ENCODE data around the gene DYNLT5.
"Not testable (repeated sequence)": the region's sequence is repeated elsewhere in the genome, so short reads cannot be mapped to it uniquely, and the experiment has no call there.

DYNLT5 gene

GRCh38 chr1:66732407-66733166 is 19.7 kb upstream of the DYNLT5 start:
- H3K4me3 ChIP-seq (ENCODE audit: low read length), result no peak overlapping the region
- no peak for DNase-seq (ENCODE audit: low read depth)
- TF ChIP-seq, protein P1, sequence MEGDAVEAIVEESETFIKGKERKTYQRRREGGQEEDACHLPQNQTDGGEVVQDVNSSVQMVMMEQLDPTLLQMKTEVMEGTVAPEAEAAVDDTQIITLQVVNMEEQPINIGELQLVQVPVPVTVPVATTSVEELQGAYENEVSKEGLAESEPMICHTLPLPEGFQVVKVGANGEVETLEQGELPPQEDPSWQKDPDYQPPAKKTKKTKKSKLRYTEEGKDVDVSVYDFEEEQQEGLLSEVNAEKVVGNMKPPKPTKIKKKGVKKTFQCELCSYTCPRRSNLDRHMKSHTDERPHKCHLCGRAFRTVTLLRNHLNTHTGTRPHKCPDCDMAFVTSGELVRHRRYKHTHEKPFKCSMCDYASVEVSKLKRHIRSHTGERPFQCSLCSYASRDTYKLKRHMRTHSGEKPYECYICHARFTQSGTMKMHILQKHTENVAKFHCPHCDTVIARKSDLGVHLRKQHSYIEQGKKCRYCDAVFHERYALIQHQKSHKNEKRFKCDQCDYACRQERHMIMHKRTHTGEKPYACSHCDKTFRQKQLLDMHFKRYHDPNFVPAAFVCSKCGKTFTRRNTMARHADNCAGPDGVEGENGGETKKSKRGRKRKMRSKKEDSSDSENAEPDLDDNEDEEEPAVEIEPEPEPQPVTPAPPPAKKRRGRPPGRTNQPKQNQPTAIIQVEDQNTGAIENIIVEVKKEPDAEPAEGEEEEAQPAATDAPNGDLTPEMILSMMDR (conservative IDR thresholded peaks at IDR 0.05; ENCODE audit: low read depth, low read length), result no peak

DNA sequence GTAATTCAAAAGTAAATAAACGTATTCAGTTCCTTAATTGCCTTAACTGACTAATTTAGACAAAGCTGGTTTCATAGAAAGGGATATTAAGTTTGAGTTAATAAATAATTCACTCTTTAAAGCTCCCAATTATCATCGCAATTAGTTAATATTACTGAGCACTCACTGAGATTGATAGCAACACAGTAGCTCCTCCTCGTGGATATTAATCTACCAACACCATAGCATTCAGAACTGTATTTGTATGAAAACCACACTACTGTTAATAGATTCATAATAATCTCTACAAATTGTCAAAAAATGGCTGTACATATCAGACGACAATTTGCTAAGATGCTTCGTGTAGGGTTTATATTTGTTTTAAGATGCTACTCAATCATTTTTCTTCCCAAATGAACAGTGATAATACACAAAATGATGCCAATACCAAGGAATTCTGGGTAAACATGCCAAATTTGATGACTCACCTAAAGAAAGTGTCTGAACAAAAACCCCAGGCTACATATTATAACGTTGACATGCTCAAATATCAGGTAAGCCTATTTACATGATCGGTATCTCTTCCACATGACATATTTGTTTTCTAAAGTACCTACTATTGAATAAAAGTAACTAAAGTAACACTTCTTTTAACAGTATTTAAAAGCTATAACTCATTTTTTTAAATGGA is 18.8 kb upstream of the DYNLT5 start:
- TF ChIP-seq, protein P1 (conservative IDR thresholded peaks at IDR 0.05; ENCODE audit: low read depth, low read length), result no peak
- no peak for DNase-seq (ENCODE audit: low read depth)
- H3K4me3 ChIP-seq (ENCODE audit: low read length), result no peak overlapping the region

- DNase-seq (ENCODE audit: low read depth); H3K4me3 ChIP-seq (ENCODE audit: low read length): not testable (repeated sequence)
Observed at GRCh38 chr1:66734531-66734930, 17.7 kb upstream of the DYNLT5 start.

- H3K4me3 ChIP-seq (ENCODE audit: low read length), result no peak overlapping the region
- TF ChIP-seq, protein P1 (conservative IDR thresholded peaks at IDR 0.05; ENCODE audit: low read depth, low read length), result no peak
- no peak for DNase-seq (ENCODE audit: low read depth)
Observed at GRCh38 chr1:66737836-66738235, 14.4 kb upstream of the DYNLT5 start.

DNA sequence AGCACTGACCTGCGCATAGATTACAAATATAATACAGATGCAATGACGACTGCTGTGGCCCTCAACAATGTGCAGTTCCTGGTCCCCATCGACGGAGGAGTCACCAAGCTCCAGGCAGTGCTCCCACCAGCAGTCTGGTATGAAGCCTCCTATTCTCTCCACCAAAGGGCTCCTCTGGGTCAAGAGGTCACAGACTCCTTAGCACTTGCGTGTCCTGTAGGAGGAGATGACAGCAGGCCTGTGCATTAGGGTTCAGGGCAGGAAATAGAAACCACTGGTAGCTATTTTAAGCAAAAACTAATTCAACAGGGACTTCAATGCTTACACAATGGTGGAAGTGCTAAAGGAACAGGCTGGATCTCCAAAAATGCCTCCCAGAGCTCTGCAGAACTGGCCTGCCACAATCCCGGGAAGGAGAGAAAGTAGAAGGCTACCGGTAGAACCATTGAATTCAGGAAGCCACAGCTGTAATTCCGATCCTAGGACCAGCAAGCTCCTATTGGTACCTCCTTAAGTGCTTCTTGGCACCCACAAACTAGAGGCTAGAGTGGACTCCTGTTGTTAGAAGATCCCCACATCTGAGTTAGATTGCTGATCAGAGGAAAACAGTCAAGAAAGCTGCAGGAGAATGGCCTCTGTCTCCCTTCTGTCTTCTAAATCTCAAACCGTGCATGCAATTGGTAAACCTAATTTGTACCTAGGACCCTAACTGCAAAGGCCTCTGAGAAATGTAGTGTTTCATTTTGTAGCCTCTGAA is 12.7 kb upstream of the DYNLT5 start:
- H3K4me3 ChIP-seq (ENCODE audit: low read length), result no peak overlapping the region
- TF ChIP-seq, protein P1 (conservative IDR thresholded peaks at IDR 0.05; ENCODE audit: low read depth, low read length), result no peak
- DNase-seq (ENCODE audit: low read depth), result no peak

GRCh38 chr1:66745451-66745850 is 6.8 kb upstream of the DYNLT5 start:
- no peak overlapping the region for H3K4me3 ChIP-seq (ENCODE audit: low read length)
- DNase-seq (ENCODE audit: low read depth), result no peak
- TF ChIP-seq, protein P1 (conservative IDR thresholded peaks at IDR 0.05; ENCODE audit: low read depth, low read length), result no peak

DNA sequence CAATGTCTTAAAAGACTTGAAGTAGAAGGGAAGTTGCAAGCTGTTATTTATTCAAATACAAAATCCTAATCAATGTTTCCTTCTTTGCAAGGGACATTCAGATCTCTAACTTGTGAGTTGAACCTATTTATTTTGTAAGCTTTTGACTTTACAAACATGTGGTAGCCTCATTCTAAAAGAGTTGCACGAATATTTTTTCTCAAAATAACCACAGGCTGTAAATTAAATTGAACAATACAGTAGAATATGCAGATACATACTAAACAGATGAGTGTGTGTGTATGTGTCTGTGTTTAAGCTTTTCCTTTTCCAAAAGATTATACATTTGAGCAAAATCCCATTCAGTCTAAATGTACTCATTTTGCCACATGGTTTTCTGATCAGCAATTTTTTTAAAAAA is 4.8 kb upstream of the DYNLT5 start:
- no peak overlapping the region for H3K4me3 ChIP-seq (ENCODE audit: low read length)
- DNase-seq (ENCODE audit: low read depth), result no peak
- TF ChIP-seq, protein P1 (conservative IDR thresholded peaks at IDR 0.05; ENCODE audit: low read depth, low read length), result no peak
